Gastrocnemius medialis (tissue), 4 donors: ENCODE results near the gene PABPN1. TPM values are rescaled to one million over a fixed set of nuclear protein-coding genes. Genes with fewer than 3 reads are reported as not detected.
A peak's percentile ranks its signal among the peaks of the same experiment; 100 is the strongest.

Experiments used
- ATAC-seq, 2 donors: fragments of 150-250 bp; one replicate each; pipeline ENCODE4 v1.9.1; 2016
- DNase-seq, 2 donors: peaks; one replicate each; pipeline ENCODE4 v3.0.0-alpha.2; 2019
- H3K27ac ChIP-seq, 4 donors: fragments of 200-600 bp; sonication (generic); 1 replicate in 1 of 4; 2 replicates in 3 of 4; pipeline ENCODE4 v1.5.1; 2016 to 2018; ENCODE audit warnings: mild to moderate bottlenecking in 2 of 4, moderate library complexity in 1 of 4
- H3K27me3 ChIP-seq, 3 donors: fragments of 200-600 bp; sonication (generic) in 2 of 3; 1 replicate in 1 of 3; 2 replicates in 2 of 3; pipeline versions ENCODE4 v1.5.1 to v1.6.0; 2016 to 2019; ENCODE audit warnings: mild to moderate bottlenecking in 1 of 3, moderate library complexity in 1 of 3
- H3K36me3 ChIP-seq, 2 donors: fragments of 200-600 bp; sonication (generic) in 1 of 2; one replicate each; pipeline ENCODE4 v1.5.1; 2017 to 2018
- H3K4me1 ChIP-seq, 2 donors: fragments of 200-600 bp; sonication (generic) in 1 of 2; one replicate each; pipeline ENCODE4 v1.5.1; 2016 to 2017; ENCODE audit warnings: mild to moderate bottlenecking in 2 of 2
- H3K4me3 ChIP-seq, 4 donors: fragments of 200-600 bp; sonication (generic) in 3 of 4; 1 replicate in 1 of 4; 2 replicates in 3 of 4; pipeline ENCODE4 v1.5.1; 2016 to 2019; ENCODE audit warnings: mild to moderate bottlenecking in 2 of 4
- H3K9me3 ChIP-seq, 3 donors: fragments of 200-600 bp; sonication (generic) in 2 of 3; 1 replicate in 1 of 3; 2 replicates in 2 of 3; pipeline ENCODE4 v1.5.1; 2016 to 2019
- POLR2A ChIP-seq, 2 donors: fragments of 450-650 bp; IDR thresholded peaks; one replicate each; pipeline ENCODE4 v1.6.1; 2017; ENCODE audit warnings: antibody characterized with exemption in 2 of 2, mild to moderate bottlenecking in 2 of 2, moderate library complexity in 2 of 2
- in situ Hi-C, 4 donors: fragments of 200-750 bp; cut with MboI; loops; one replicate each; pipeline versions ENCODE4 v1.15.0 to v1.8.0; 2017; ENCODE audit warnings: low sequenced_read_pairs in 4 of 4
- intact Hi-C: fragments of 100-400 bp; cut with DNase I; formaldehyde crosslinking; loops from one replicate; pipeline ENCODE4 v1.15.1; 2023; ENCODE audit warnings: low total_unique reads
- total RNA-seq, 4 donors: library from RNA; depleted of rRNA; stranded (reverse); fragments of >200 nt; gene quantifications; one replicate each; pipeline versions ENCODE4 v1.1.0 to v1.2.3, GENCODE V29; 2016
- TF ChIP-seq, protein P1 (sequence below), 5 experiments: fragments of 450-650 bp in 3 of 5; fragments of 200-600 bp in 2 of 5; sonication (generic) in 2 of 5; IDR thresholded peaks in 4 of 5; conservative IDR thresholded peaks in 1 of 5; 1 replicate in 4 of 5; 2 replicates in 1 of 5; pipeline ENCODE4 v1.5.1; 2016 to 2019; ENCODE audit warnings: antibody characterized with exemption in 5 of 5, mild to moderate bottlenecking in 3 of 5, moderate library complexity in 3 of 5

The PABPN1 gene
- total RNA-seq, 4 donors from 2014 or later: 15.7 to 32.8 (median 26.6) TPM

DNA sequence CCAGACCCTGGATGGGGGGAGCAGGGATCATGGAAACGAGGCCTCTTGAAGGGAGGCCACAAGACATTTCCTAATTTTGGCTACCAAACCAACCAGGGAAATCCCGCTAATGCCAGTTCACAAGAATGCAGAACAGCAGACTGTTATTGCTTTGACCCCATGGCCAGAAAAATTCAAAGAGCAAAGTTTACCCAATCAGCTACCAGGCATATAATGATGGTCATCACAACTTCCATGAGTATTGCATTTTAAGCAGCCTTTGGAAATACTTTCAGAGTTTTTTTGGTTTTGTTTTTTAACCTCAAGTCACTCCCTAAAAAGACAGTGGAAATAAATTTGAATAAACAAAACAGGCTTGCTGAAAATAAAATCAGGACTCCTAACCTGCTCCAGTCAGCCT lies 51.3 kb downstream of the PABPN1 start, which contains the start of gene IL25:
Gene IL25, plus strand, starts transcription at position 301 of the 400 bp plus-strand sequence.
- Histone ChIP-seq H3K4me1 (no peaks in the 10 kb centered on the region), H3K27ac (no peak within 1 kb of the TSS), H3K36me3 (no peaks in the 10 kb centered on the region), H3K4me3 (no peak within 1 kb of the TSS), H3K9me3 (no peaks in the 10 kb centered on the region), H3K27me3 (no peaks in the 10 kb centered on the region)
- in situ Hi-C loops (loop anchor here in 1 of 4 donors (10.0 kb wide), 1 partner anchor 108 kb away; no protein-coding TSS in a partner anchor), intact Hi-C loops (no loop called here)
- no peak for ATAC-seq
- no peak for DNase-seq
- TF ChIP-seq, protein P1, sequence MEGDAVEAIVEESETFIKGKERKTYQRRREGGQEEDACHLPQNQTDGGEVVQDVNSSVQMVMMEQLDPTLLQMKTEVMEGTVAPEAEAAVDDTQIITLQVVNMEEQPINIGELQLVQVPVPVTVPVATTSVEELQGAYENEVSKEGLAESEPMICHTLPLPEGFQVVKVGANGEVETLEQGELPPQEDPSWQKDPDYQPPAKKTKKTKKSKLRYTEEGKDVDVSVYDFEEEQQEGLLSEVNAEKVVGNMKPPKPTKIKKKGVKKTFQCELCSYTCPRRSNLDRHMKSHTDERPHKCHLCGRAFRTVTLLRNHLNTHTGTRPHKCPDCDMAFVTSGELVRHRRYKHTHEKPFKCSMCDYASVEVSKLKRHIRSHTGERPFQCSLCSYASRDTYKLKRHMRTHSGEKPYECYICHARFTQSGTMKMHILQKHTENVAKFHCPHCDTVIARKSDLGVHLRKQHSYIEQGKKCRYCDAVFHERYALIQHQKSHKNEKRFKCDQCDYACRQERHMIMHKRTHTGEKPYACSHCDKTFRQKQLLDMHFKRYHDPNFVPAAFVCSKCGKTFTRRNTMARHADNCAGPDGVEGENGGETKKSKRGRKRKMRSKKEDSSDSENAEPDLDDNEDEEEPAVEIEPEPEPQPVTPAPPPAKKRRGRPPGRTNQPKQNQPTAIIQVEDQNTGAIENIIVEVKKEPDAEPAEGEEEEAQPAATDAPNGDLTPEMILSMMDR (IDR thresholded peaks at IDR 0.05 in 4 of 5, conservative IDR thresholded peaks at IDR 0.05 in 1 of 5): no peak
- no peak for TF ChIP-seq POLR2A (IDR thresholded peaks at IDR 0.05)

DNA sequence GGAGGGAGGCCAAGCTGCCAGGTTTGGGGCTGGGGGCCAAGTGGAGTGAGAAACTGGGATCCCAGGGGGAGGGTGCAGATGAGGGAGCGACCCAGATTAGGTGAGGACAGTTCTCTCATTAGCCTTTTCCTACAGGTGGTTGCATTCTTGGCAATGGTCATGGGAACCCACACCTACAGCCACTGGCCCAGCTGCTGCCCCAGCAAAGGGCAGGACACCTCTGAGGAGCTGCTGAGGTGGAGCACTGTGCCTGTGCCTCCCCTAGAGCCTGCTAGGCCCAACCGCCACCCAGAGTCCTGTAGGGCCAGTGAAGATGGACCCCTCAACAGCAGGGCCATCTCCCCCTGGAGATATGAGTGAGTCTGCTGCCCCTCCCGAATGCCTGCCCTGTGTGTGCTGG lies 51.8 kb downstream of the PABPN1 start:
- Histone ChIP-seq H3K4me3 (no peak overlapping the region), H3K27ac (no peak overlapping the region), H3K27me3 (no peaks in the 10 kb centered on the region), H3K36me3 (no peaks in the 10 kb centered on the region), H3K4me1 (no peaks in the 10 kb centered on the region), H3K9me3 (no peaks in the 10 kb centered on the region)
- ATAC-seq: peak in 1 of 2 donors; percentile 2
- TF ChIP-seq, protein P1 (IDR thresholded peaks at IDR 0.05 in 4 of 5, conservative IDR thresholded peaks at IDR 0.05 in 1 of 5): no peak
- no peak for TF ChIP-seq POLR2A (IDR thresholded peaks at IDR 0.05)
- DNase-seq: peak in 1 of 2 donors; percentile 54
- in situ Hi-C loops: loop anchor here in 1 of 4 donors (10.0 kb wide), 1 partner anchor 108 kb away; no protein-coding TSS in a partner anchor
- intact Hi-C loops: no loop called here

Other genes with a start within 250 kb of the PABPN1 start
- 10 to 100 TPM; 61.9 to 74.8 (median 70.6) TPM for gene ACIN1, start 226.3 kb upstream of the PABPN1 start, total RNA-seq
- 10 to 100 TPM in 3 of 4 donors, 1 to 10 TPM in 1; 9.5 to 28.8 (median 13.8) TPM for gene C14orf119, start 226.0 kb upstream of the PABPN1 start, total RNA-seq
- gene CIROP, start 216.5 kb upstream of the PABPN1 start, total RNA-seq: not detected
- gene CEBPE, start 202.2 kb upstream of the PABPN1 start, total RNA-seq: not detected
- gene SLC7A8, start 137.8 kb upstream of the PABPN1 start, total RNA-seq: 100 to 1,000 TPM in 1 of 4 donors, 10 to 100 TPM in 3; 34.5 to 199 (median 63.7) TPM
- gene RNF212B, start 83.5 kb upstream of the PABPN1 start, total RNA-seq: not detected
- 1 to 10 TPM; 7.8 to 10.0 (median 8.4) TPM for gene HOMEZ, start 35.3 kb upstream of the PABPN1 start, total RNA-seq
- 1 to 10 TPM; 5.9 to 7.9 (median 6.7) TPM for gene PPP1R3E, start 18.6 kb upstream of the PABPN1 start, total RNA-seq
- 10 to 100 TPM; 13.4 to 24.9 (median 23.8) TPM for gene BCL2L2, start 14.6 kb upstream of the PABPN1 start, total RNA-seq
- 1 to 10 TPM in 2 of 4 donors, under 1 TPM in 2; 0.68 to 2.7 (median 1.4) TPM for gene SLC22A17, start 31.4 kb downstream of the PABPN1 start, total RNA-seq
- gene EFS, start 43.7 kb downstream of the PABPN1 start, total RNA-seq: 1 to 10 TPM in 3 of 4 donors, under 1 TPM in 1; 0.31 to 4.1 (median 1.6) TPM
- not detected for gene IL25, start 51.4 kb downstream of the PABPN1 start, total RNA-seq
- 1 to 10 TPM in 1 of 4 donors, not detected in 3; 1.7 TPM for gene CMTM5, start 55.6 kb downstream of the PABPN1 start, total RNA-seq
- 1,000 to 10,000 TPM in 1 of 4 donors, 100 to 1,000 TPM in 1, 10 to 100 TPM in 2; 20.4 to 1,496 (median 303) TPM for gene MYH6, start 86.8 kb downstream of the PABPN1 start, total RNA-seq
- 1,000 to 10,000 TPM; 1,360 to 5,274 (median 3,359) TPM for gene MYH7, start 114.2 kb downstream of the PABPN1 start, total RNA-seq
- gene NGDN, start 148.2 kb downstream of the PABPN1 start, total RNA-seq: 10 to 100 TPM; 27.9 to 41.9 (median 36.1) TPM
- under 1 TPM in 3 of 4 donors, not detected in 1; 0.23 to 0.44 (median 0.41) TPM for gene ZFHX2, start 230.3 kb downstream of the PABPN1 start, total RNA-seq
- gene THTPA, start 234.8 kb downstream of the PABPN1 start, total RNA-seq: 10 to 100 TPM; 13.2 to 32.9 (median 21.4) TPM
- gene AP1G2, start 246.3 kb downstream of the PABPN1 start, total RNA-seq: 10 to 100 TPM in 1 of 4 donors, 1 to 10 TPM in 3; 1.5 to 31.5 (median 7.8) TPM